ENCODE results near the gene ACVRL1. TPM values are rescaled to one million over a fixed set of nuclear protein-coding genes. Genes with fewer than 3 reads are reported as not detected.

The ACVRL1 gene
- total RNA-seq, 3 donors from 2014 or later: 0.08 to 0.29 TPM; not detected in 1

Other genes with a start within 250 kb of the ACVRL1 start
- under 1 TPM; 0.54 to 0.69 (median 0.58) TPM for gene FIGNL2, start 58.8 kb upstream of the ACVRL1 start, total RNA-seq
- not detected for gene ANKRD33, start 19.4 kb upstream of the ACVRL1 start, total RNA-seq
- 10 to 100 TPM in 2 of 3 donors, 1 to 10 TPM in 1; 9.8 to 13.3 (median 11.6) TPM for gene ACVR1B, start 44.2 kb downstream of the ACVRL1 start, total RNA-seq
- gene TAMALIN, start 99.4 kb downstream of the ACVRL1 start, total RNA-seq: 10 to 100 TPM; 13.5 to 16.5 (median 15.3) TPM
- 10 to 100 TPM; 26.0 to 34.5 (median 31.3) TPM for gene NR4A1, start 143.9 kb downstream of the ACVRL1 start, total RNA-seq
- 10 to 100 TPM; 59.6 to 69.7 (median 62.0) TPM for gene ATG101, start 162.5 kb downstream of the ACVRL1 start, total RNA-seq
- gene SMIM41, start 172.2 kb downstream of the ACVRL1 start, total RNA-seq: not detected